ENCODE results near the gene LIPH. TPM values are rescaled to one million over a fixed set of nuclear protein-coding genes. Genes with fewer than 3 reads are reported as not detected.

Gene LIPH
- total and polyA plus RNA-seq, 2 of the 8 experiments (the other 6 are each of a cell fraction or from before 2014, with no cell fraction given): 0.08 TPM; not detected in 1

- Histone ChIP-seq H3K36me3 (ENCODE audit: control insufficient read depth in 2 of 4, insufficient read depth in 4 of 4, low read length in 3 of 4) (no peaks in the 10 kb centered on the region), H3K9ac (replicated peaks in 1 of 4; ENCODE audit: extremely low read depth in 1 of 4, low read depth in 3 of 4, low read length in 3 of 4) (no peak overlapping the region), H2AK5ac (ENCODE audit: low read depth, low read length) (no peak overlapping the region), H3K79me1 (ENCODE audit: low read depth, low read length) (no peaks in the 10 kb centered on the region), H3K4me3 (ENCODE audit: extremely low read depth in 1 of 4, insufficient read depth in 2 of 4, low read depth in 3 of 4, low read length in 4 of 4) (no peak overlapping the region), H3K14ac (ENCODE audit: insufficient read length) (no peak overlapping the region), H3K23me2 (ENCODE audit: low read depth, low read length) (no peaks in the 10 kb centered on the region; the same call in 1 of the 2 replicates), H2BK12ac (ENCODE audit: low read depth, low read length) (no peak overlapping the region), H4K5ac (ENCODE audit: insufficient read length, low read depth, low read length) (no peak overlapping the region), H3K4ac (replicated peaks; ENCODE audit: insufficient read length, low read depth, low read length) (no peak overlapping the region), H2BK120ac (replicated peaks; ENCODE audit: low read depth, low read length) (no peak overlapping the region), H3K79me2 (ENCODE audit: control insufficient read depth in 1 of 2, insufficient read depth in 2 of 2, low read length in 2 of 2) (no peaks in the 10 kb centered on the region), H2BK5ac (ENCODE audit: low read depth, low read length) (no peak overlapping the region), H2BK15ac (ENCODE audit: low read length) (no peak overlapping the region), H3K27me3 (replicated peaks in 1 of 4; ENCODE audit: control insufficient read depth in 3 of 4, extremely low read depth in 1 of 4, insufficient read depth in 3 of 4, low read length in 3 of 4) (no peaks in the 10 kb centered on the region), H3K27ac (ENCODE audit: low read depth, low read length) (no peak overlapping the region), H4K8ac (ENCODE audit: extremely low read depth, insufficient read depth, low read length) (no peak overlapping the region), H3K9me3 (ENCODE audit: insufficient read depth in 2 of 2, low read depth in 1 of 2, low read length in 1 of 2) (no peaks in the 10 kb centered on the region), H3K4me1 (replicated peaks in 1 of 4; ENCODE audit: control insufficient read depth in 3 of 4, insufficient read depth in 4 of 4, low read length in 3 of 4) (peaks cover 0 to 4% (median 3%) of the 10 kb centered on the region in 4 experiments; a peak in 3 of 7 replicates), H3K56ac (replicated peaks; ENCODE audit: insufficient read length, low read depth, low read length) (no peak overlapping the region), H3K23ac (ENCODE audit: insufficient read length) (no peak overlapping the region), H2BK20ac (ENCODE audit: low read length) (no peak overlapping the region), H4K20me1 (replicated peaks in 1 of 2; ENCODE audit: control insufficient read depth in 1 of 2, insufficient read depth in 2 of 2, low read length in 2 of 2) (no peaks in the 10 kb centered on the region), H3K18ac (ENCODE audit: extremely low read depth, low read length) (no peak overlapping the region), H2AFZ (ENCODE audit: low read length) (no peak overlapping the region), H3K4me2 (ENCODE audit: insufficient read depth in 1 of 2, low read depth in 2 of 2, low read length in 2 of 2) (no peak overlapping the region), H4K91ac (replicated peaks; ENCODE audit: insufficient read length, low read length) (no peak overlapping the region)
- ChIA-PET POLR2A (ENCODE audit: partially characterized antibody) (no interaction called here), CTCF (ENCODE audit: partially characterized antibody) (interaction anchor here (0.7 to 1.0 kb wide), 2 partner anchors 53 to 93 kb away, joined by 3 read pairs; no protein-coding TSS in a partner anchor)
- FAIRE-seq (no peak), DNase-seq (ENCODE audit: low read depth in 1 of 2, low spot score in 2 of 2) (no peak)
- 87% methylated on average over 9 of the region's 9 CpGs; no CpG with 5 or more reads in 1 of the 2 experiments for WGBS, 2 experiments (ENCODE audit: extremely low coverage in 1 of 2, insufficient coverage in 1 of 2, insufficient read length in 1 of 2, insufficient replicate concordance in 2 of 2, low coverage in 1 of 2, low lambda C conversion rate in 2 of 2, missing lambda C conversion rate in 1 of 2)
- TF ChIP-seq CHD1 (IDR thresholded peaks at IDR 0.05; ENCODE audit: low read depth, low read length) (no peak), SP2 (IDR thresholded peaks at IDR 0.05; ENCODE audit: low read length) (no peak), ASH2L (IDR thresholded peaks at IDR 0.05; ENCODE audit: low read length) (no peak), YY1 (IDR thresholded peaks at IDR 0.05; ENCODE audit: low read depth, low read length) (no peak), SIRT6 (IDR thresholded peaks at IDR 0.05; ENCODE audit: low read length) (no peak), RBBP5 (IDR thresholded peaks at IDR 0.05; ENCODE audit: borderline replicate concordance, low read depth, low read length) (no peak), HDAC2 (IDR thresholded peaks at IDR 0.05; ENCODE audit: borderline replicate concordance in 1 of 2, low read depth in 2 of 2, low read length in 2 of 2) (no peak), TBP (IDR thresholded peaks at IDR 0.05; ENCODE audit: low read depth, low read length) (no peak), CREB1 (IDR thresholded peaks at IDR 0.05) (no peak), EGR1 (IDR thresholded peaks at IDR 0.05; ENCODE audit: borderline replicate concordance, low read depth, low read length) (no peak), CHD2 (IDR thresholded peaks at IDR 0.05; ENCODE audit: low read length) (no peak), KDM4A (IDR thresholded peaks at IDR 0.05; ENCODE audit: low read depth, low read length, severe bottlenecking) (no peak)
- TF ChIP-seq, protein P1, sequence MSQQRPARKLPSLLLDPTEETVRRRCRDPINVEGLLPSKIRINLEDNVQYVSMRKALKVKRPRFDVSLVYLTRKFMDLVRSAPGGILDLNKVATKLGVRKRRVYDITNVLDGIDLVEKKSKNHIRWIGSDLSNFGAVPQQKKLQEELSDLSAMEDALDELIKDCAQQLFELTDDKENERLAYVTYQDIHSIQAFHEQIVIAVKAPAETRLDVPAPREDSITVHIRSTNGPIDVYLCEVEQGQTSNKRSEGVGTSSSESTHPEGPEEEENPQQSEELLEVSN (IDR thresholded peaks at IDR 0.05): no peak
Measured at GRCh38 chr3:185465471-185465870, 86.9 kb downstream of the LIPH start.

Measured in H1 (cell line).